Brain microvascular endothelial cell (primary cell): ENCODE measurements around the gene MFSD8.
"Not testable (repeated sequence)": the region's sequence is repeated elsewhere in the genome, so short reads cannot be mapped to it uniquely, and the experiment has no call there.

Experiments used
- DNase-seq: peaks from one replicate; pipeline ENCODE4 v3.0.0-alpha.2; 2020
- H3K27ac ChIP-seq: fragments of 250-450 bp; sonication (Bioruptor Pico); 2 replicates; pipeline ENCODE4 v1.5.1; 2020; ENCODE audit warnings: mild to moderate bottlenecking, moderate library complexity
- H3K27me3 ChIP-seq: fragments of 250-450 bp; sonication (Bioruptor Pico); replicated peaks from 2 replicates; pipeline ENCODE4 v1.5.1; 2020; ENCODE audit warnings: mild to moderate bottlenecking
- H3K36me3 ChIP-seq: fragments of 250-450 bp; sonication (Bioruptor Pico); replicated peaks from 2 replicates; pipeline ENCODE4 v1.5.1; 2020; ENCODE audit warnings: mild to moderate bottlenecking
- H3K4me3 ChIP-seq: 2 replicates; pipeline ENCODE4 v1.5.1; 2011; ENCODE audit warnings: low read depth, mild to moderate bottlenecking, control low read depth, low read length, moderate library complexity
- CTCF ChIP-seq: IDR thresholded peaks from 2 replicates; pipeline ENCODE4 v1.5.1; 2011; ENCODE audit warnings: low read depth, mild to moderate bottlenecking, moderate library complexity, low read length, control low read depth, inconsistent platforms; ENCODE audit errors: missing control alignments
- in situ Hi-C: cut with HindIII; loops from 2 replicates; pipeline ENCODE4 v1.10.0; 2017; ENCODE audit warnings: low sequenced_read_pairs, low pct_ligation_motif_present

MFSD8 gene

GRCh38 chr4:127959794-127960193 is 5.2 kb downstream of the MFSD8 start:
- no peak overlapping the region for H3K4me3 ChIP-seq
- no peaks in the 10 kb centered on the region for H3K27me3 ChIP-seq
- in situ Hi-C loops = no loop called here
- no peak overlapping the region for H3K27ac ChIP-seq
- TF ChIP-seq CTCF = no peak
- no peaks in the 10 kb centered on the region for H3K36me3 ChIP-seq
- no peak for DNase-seq

- no peak for DNase-seq
- in situ Hi-C loops = no loop called here
- no peak for TF ChIP-seq CTCF
- no peak overlapping the region for H3K4me3 ChIP-seq
- peaks cover 2% of the 10 kb centered on the region for H3K36me3 ChIP-seq
- no peaks in the 10 kb centered on the region for H3K27me3 ChIP-seq
- H3K27ac ChIP-seq = no peak overlapping the region
These were observed 7.9 kb downstream of the MFSD8 start for GRCh38 chr4:127957105-127957504.

GRCh38 chr4:127936974-127937373 is 28.0 kb downstream of the MFSD8 start:
- peak; percentile 4 for DNase-seq
- in situ Hi-C loops = no loop called here
- H3K27me3 ChIP-seq = no peaks in the 10 kb centered on the region
- no peak overlapping the region for H3K4me3 ChIP-seq
- TF ChIP-seq CTCF = no peak
- H3K27ac ChIP-seq = peak overlapping the region; percentile 11
- H3K36me3 ChIP-seq = peaks cover 1% of the 10 kb centered on the region

GRCh38 chr4:127931836-127932235 is 33.1 kb downstream of the MFSD8 start:
- in situ Hi-C loops, H3K4me3 ChIP-seq: not testable (repeated sequence)

GRCh38 chr4:127930175-127930574 is 34.8 kb downstream of the MFSD8 start:
- Histone ChIP-seq H3K27ac (no peak overlapping the region), H3K36me3 (peaks cover 3% of the 10 kb centered on the region), H3K27me3 (no peaks in the 10 kb centered on the region), H3K4me3 (no peak overlapping the region)
- DNase-seq = no peak
- no peak for TF ChIP-seq CTCF
- in situ Hi-C loops = no loop called here

More at GRCh38 chr4:127931836-127932235, 33.1 kb downstream of the MFSD8 start:
- not testable (repeated sequence) for H3K27me3 ChIP-seq, H3K27ac ChIP-seq, DNase-seq, H3K36me3 ChIP-seq

- H3K36me3 ChIP-seq, H3K4me3 ChIP-seq, in situ Hi-C loops, H3K27me3 ChIP-seq, DNase-seq, H3K27ac ChIP-seq: not testable (repeated sequence)
These were observed 39.3 kb downstream of the MFSD8 start for GRCh38 chr4:127925720-127926119.

- H3K4me3 ChIP-seq = no peak overlapping the region
- no peak for DNase-seq
- H3K27ac ChIP-seq = no peak overlapping the region
- H3K27me3 ChIP-seq = no peaks in the 10 kb centered on the region
- in situ Hi-C loops = no loop called here
- H3K36me3 ChIP-seq = no peaks in the 10 kb centered on the region
- no peak for TF ChIP-seq CTCF
These were observed 42.7 kb downstream of the MFSD8 start for GRCh38 chr4:127922226-127922625.
